ENCODE data around the gene EPN1.
"Not testable (repeated sequence)": the region's sequence is repeated elsewhere in the genome, so short reads cannot be mapped to it uniquely, and the experiment has no call there.

EPN1 gene

DNA sequence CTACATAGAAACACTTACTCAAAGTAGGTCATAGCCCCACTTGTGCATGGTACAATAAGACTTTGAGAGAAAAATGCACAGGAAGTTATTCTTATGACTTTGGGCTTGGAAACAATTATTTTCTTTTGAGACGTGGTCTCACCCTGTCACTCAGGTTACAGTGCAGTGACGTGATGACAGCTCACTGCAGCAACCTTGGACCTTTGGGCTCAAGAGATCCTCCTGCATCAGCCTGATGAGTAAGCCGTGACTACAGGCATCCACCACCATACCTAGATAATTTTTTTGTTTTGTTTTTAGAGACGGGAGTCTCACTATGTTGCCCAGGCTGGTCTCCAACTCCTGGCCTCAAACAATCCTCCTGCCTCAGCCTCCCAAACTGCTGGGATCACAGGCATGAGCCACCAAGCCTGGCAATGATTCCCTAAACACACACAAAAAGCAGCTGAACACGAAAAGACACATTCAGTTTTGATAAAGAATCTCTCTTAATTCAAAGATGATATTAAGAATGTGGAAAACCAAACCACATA is 45.3 kb downstream of the EPN1 start:
- DNase-seq = no peak

DNA sequence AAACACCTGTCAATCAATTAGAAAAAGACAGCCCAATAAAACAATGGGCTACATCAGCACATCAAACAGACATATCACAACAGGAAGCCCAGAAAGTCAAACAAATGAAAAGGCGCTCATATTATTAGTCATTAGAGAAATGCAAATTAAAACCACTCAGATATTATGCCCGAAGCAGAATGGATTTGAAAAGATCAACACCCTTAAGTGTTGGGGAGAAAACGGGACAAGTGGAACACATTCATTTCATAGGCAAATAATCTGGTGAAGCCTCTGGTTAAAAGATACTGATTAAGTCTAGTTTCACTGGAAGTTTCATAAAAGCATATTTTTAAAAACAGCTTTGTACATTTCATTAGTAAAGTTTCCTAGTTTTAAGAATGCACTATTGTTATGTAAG is 45.8 kb downstream of the EPN1 start:
- no peak for DNase-seq

DNA sequence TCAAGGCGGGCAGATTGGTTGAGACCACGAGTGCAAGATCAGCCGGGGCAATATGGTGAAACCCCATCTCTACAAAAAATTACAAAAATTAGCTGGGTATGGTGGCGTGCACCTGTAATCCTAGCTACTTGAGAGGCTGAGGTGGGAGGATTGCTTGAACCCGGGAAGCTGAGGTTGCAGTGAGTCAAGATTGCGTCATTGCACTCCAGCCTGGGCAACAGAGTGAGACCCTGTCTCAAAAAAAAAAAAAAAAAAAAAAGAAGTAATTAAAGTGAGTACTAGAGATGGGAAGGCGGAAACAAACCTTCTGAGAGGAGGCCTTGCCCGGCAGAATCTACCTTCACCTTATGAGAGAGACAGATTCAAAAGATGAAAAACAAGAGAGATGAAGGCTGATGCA is 48.5 kb downstream of the EPN1 start:
- no peak for DNase-seq

DNA sequence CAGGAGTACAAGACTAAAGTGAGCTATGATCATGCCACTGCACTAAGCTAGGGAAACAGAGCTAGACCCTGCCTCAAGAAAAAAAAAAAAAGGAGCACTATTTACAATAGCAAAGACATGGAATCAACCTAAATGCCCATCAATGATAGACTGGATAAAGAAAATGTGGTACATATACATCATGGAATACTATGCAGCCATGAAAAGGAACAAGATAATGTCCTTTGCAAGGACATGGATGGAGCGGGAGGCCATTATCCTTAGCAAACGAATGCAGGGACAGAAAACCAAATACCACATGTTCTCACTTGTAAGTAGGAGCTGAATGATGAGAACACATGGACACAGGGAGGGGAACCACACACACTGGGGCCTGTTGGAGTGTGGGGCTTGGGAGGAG is 55.4 kb downstream of the EPN1 start:
- not testable (repeated sequence) for DNase-seq

DNA sequence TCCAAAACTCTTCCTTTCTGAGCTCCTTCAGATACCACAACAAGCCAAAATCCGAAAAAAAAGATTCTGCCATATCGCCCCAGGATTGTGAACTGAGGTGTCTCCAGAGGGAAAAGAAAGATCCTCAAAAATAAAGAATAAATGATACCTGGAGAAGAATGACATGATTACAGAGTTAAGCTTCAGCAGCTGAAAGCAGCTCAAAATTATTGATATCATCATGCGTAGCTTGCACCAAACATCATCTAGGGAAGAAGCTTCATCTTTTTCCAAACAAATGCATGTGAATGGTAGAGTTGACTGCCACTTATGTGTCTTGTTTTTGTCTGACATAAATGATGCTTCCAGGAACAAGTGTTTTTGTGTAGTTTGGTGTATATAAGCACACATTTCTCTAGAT is 63.3 kb downstream of the EPN1 start, which contains the start of gene NLRP9:
TSS of gene NLRP9 (minus strand) at position 101 of the 400 bp plus-strand sequence. CDS start at position 73, 28 bp downstream.
- DNase-seq = no peak

DNA sequence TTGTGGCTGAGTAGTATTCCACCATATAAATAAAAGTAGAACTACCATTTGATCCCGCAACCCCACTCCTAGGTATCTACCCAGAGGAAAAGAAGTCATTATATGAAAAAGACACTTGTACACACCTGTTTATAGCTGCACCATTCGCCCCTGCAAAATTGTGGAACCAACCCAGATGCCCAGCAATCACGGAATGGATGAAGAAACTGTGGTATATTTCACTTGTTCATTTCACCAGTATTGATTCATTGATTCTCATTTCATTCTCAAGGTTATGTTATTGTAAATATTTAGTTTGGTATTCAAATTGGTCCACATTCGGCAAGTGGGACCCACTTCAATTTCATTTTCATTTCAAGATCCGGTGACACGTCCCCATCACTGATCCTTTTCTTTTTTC is 75.7 kb downstream of the EPN1 start:
- no peak for DNase-seq

DNA sequence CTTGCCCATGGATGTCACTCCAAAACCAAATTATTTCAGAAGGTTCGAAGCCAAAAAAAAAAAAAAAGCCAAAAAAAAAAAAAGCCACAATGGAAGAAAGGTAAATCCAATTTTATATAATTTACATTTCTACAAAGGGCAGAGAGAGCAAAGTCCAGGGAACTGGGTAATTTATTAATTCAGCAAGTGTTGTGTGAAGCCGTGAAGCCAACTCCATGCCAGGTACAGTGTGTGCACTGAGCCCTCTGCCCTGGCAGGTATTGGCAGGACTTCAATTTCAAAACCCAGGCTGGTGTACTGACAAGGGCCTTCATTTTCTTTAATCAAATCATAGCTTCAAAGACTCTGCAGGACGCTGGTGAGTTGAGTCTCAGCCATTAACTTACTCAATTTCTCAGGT is 78.4 kb downstream of the EPN1 start:
- no peak for DNase-seq

DNA sequence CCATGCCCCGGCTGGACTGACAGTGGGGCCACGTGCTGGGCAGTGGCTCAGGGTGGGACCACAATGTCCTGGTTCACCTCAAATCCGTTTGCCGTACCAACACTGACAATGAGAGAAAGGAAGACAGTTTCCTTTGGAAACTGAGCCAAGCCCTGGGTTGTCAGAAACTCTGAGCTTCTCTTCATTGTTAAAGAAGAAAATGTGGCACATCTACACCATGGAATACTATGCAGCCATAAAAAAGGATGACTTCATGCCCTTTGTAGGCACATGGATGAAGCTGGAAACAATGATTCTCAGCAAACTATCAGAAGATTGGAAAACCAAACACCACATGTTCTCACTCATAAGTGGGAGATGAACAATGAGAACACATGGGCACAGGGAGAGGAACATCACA is 81.8 kb downstream of the EPN1 start:
- not testable (repeated sequence) for DNase-seq

DNA sequence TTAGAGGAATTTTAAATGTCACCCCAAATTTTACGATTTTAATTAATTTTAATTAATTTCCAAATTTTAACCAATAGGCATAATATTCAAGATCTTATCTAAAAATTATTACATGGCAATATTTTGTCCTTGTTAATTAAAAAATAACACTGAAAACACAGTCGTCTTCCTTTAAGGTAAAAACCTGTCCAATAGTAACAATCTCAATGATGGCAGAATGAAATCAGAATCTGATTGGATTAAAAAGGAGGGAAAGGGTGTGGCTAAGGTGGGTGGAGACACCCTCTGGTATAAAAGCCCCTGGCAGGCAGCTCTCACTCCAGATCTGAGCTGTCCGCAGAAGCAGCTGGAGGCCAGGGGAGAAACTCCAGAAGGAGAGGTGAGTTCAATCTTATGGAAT is 83.8 kb downstream of the EPN1 start, which contains the start of gene RFPL4A:
TSS of gene RFPL4A (plus strand) at position 301 of the 400 bp plus-strand sequence. CDS start 2,704 bp downstream, outside the sequence.
- not testable (repeated sequence) for DNase-seq

Measured in fibroblast of skin of back (primary cell).